GM18498 (cell line): ENCODE data around the gene RPAP3.
A peak's percentile ranks its signal among the peaks of the same experiment; 100 is the strongest.

Source experiments
- ATAC-seq: cut with Tn5 transposase; IDR thresholded peaks from one replicate; pipeline ENCODE4 v1.9.1; 2021; ENCODE audit warnings: mild to moderate bottlenecking, moderate library complexity; ENCODE audit not compliant: unreplicated experiment

RPAP3 gene

GRCh38 chr12:47743311-47743860, 37.6 kb upstream of the RPAP3 start:
- no peak for ATAC-seq

GRCh38 chr12:47742253-47742825, 36.5 kb upstream of the RPAP3 start:
- peak; percentile 43 for ATAC-seq

GRCh38 chr12:47741340-47741703, 35.5 kb upstream of the RPAP3 start:
- ATAC-seq: peak; percentile 46

- peak; percentile 45 for ATAC-seq
Observed at GRCh38 chr12:47740606-47741339, 34.9 kb upstream of the RPAP3 start.

GRCh38 chr12:47739979-47740378, 34.1 kb upstream of the RPAP3 start:
- ATAC-seq: peak; percentile 50

GRCh38 chr12:47739297-47739696, 33.5 kb upstream of the RPAP3 start:
- no peak for ATAC-seq

GRCh38 chr12:47737936-47738594, 32.2 kb upstream of the RPAP3 start:
- ATAC-seq: no peak

GRCh38 chr12:47736877-47737676, 31.2 kb upstream of the RPAP3 start:
- no peak for ATAC-seq

- no peak for ATAC-seq
Observed at GRCh38 chr12:47736216-47736615, 30.4 kb upstream of the RPAP3 start.

- ATAC-seq: no peak
Observed at GRCh38 chr12:47735649-47736048, 29.8 kb upstream of the RPAP3 start.

- no peak for ATAC-seq
Observed at GRCh38 chr12:47734725-47735480, 29.1 kb upstream of the RPAP3 start.

GRCh38 chr12:47733142-47733541, 27.3 kb upstream of the RPAP3 start:
- no peak for ATAC-seq

GRCh38 chr12:47732504-47732903, 26.7 kb upstream of the RPAP3 start:
- ATAC-seq: no peak

- no peak for ATAC-seq
Observed at GRCh38 chr12:47731723-47732122, 25.9 kb upstream of the RPAP3 start.

GRCh38 chr12:47730341-47730744, 24.5 kb upstream of the RPAP3 start:
- ATAC-seq: no peak

GRCh38 chr12:47729233-47729632, 23.4 kb upstream of the RPAP3 start:
- ATAC-seq: no peak

- peak; percentile 85 for ATAC-seq
Observed at GRCh38 chr12:47725893-47726292, 20.1 kb upstream of the RPAP3 start.

- ATAC-seq: no peak
Observed at GRCh38 chr12:47725091-47725772, 19.4 kb upstream of the RPAP3 start, which contains the start of gene ENDOU. ENDOU (minus strand) TSS chr12:47725490; CDS start chr12:47725413, 77 bp downstream.

- no peak for ATAC-seq
Observed at GRCh38 chr12:47722941-47723631, 17.3 kb upstream of the RPAP3 start.
